Left cardiac atrium (tissue), 4 donors: ENCODE measurements around the gene RGL2. TPM values are rescaled to one million over a fixed set of nuclear protein-coding genes. Genes with fewer than 3 reads are reported as not detected.
"Not testable (repeated sequence)": the region's sequence is repeated elsewhere in the genome, so short reads cannot be mapped to it uniquely, and the experiment has no call there.

Source experiments
- ATAC-seq, 2 donors: fragments of 200-7000 bp; cut with Tn5 transposase; one replicate each; pipeline ENCODE4 v1.9.1; 2020; ENCODE audit warnings: mild to moderate bottlenecking in 2 of 2, moderate library complexity in 2 of 2
- DNase-seq: peaks from one replicate; pipeline ENCODE4 v3.0.0-alpha.2; 2020
- intact Hi-C, 2 donors: fragments of 100-400 bp; cut with DNase I; formaldehyde crosslinking; loops; one replicate each; pipeline versions ENCODE4 v1.14.1 to v1.15.1; 2022 to 2023
- long read RNA-seq: library from polyadenylated mRNA; unstranded; transcript quantifications from one replicate; pipeline ENCODE4 v2.0.0, GENCODE V29; 2021
- total RNA-seq, 2 donors: library from RNA; stranded (reverse); fragmentation: NEBNext Ultra II Directional; extraction: Animal tissue kit (Norgen Biotek cat#: 25700); gene quantifications; one replicate each; pipeline ENCODE4 v1.2.1, GENCODE V29; 2021
- donor health status: DM: no; HTN: yes; CAD: no.
- donor health status: DM: no; HTN: yes; CAD: no; lungs with severe emphysema.
- donor health status: DM: yes; HTN: yes; CAD: no.
- donor health status: Dilated cardiomyopathy.

Gene RGL2, protein sequence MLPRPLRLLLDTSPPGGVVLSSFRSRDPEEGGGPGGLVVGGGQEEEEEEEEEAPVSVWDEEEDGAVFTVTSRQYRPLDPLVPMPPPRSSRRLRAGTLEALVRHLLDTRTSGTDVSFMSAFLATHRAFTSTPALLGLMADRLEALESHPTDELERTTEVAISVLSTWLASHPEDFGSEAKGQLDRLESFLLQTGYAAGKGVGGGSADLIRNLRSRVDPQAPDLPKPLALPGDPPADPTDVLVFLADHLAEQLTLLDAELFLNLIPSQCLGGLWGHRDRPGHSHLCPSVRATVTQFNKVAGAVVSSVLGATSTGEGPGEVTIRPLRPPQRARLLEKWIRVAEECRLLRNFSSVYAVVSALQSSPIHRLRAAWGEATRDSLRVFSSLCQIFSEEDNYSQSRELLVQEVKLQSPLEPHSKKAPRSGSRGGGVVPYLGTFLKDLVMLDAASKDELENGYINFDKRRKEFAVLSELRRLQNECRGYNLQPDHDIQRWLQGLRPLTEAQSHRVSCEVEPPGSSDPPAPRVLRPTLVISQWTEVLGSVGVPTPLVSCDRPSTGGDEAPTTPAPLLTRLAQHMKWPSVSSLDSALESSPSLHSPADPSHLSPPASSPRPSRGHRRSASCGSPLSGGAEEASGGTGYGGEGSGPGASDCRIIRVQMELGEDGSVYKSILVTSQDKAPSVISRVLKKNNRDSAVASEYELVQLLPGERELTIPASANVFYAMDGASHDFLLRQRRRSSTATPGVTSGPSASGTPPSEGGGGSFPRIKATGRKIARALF
- 10 to 100 TPM; 48.5 to 54.3 TPM for total RNA-seq
- long read RNA-seq, transcript RGL2-247 (18 exons, 3,278 nt): major isoform, 19 of 77 reads
- long read RNA-seq, transcript RGL2-238 (17 exons, 2,687 nt): minor isoform, 7 of 77 reads
- long read RNA-seq, partial matches to known transcripts: 27 of 77 reads
- long read RNA-seq, other reads (novel, unspliced or antisense): 24 of 77 reads

DNA sequence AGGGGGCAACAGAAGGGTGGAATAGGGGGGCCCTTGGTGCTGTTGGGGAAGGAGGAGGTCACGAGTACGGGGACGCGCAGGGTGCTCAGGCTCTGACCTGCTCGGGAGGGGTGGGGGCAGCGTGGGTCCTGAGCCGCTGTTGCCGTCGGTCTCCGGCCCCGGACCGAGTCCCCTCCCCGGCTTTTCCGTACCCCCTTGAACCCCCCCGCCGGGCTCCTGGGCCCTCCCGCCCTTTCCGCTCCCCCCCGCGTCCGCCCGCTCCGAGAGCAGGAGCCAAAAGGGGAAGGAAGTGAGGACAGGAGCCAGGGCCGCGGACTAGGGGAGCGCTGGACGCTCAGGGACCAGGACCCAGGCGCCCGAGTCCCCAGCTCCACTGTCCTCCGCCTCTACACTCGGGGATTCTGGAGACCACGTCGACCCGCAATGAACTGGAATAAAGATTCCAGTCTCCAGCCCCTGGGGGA, at the start of gene RGL2:
TSS of gene RGL2 (minus strand) at position 170 of the 464 bp plus-strand sequence. CDS start 332 bp downstream, outside the sequence.
- intact Hi-C loops: no loop called here
- DNase-seq (peak; percentile 91), ATAC-seq (peak; percentile 77 to 81)

DNA sequence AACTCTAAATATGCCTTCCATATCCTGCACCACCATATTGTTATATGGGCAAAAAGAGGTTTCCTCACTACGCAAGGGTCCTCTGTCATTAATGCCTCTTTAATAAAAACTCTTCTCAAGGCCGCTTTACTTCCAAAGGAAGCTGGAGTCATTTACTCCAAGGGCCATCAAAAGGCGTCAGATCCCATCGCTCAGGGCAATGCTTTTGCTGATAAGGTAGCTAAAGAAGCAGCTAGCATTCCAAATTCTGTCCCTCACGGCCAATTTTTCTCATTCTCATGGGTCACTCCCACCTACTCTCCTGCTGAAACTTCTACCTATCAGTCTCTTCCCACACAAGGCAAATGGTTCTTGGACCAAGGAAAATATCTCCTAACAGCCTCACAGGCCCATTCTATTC, 49.1 kb upstream of the RGL2 start:
- ATAC-seq (no peak), DNase-seq (no peak)
- intact Hi-C loops: no loop called here

DNA sequence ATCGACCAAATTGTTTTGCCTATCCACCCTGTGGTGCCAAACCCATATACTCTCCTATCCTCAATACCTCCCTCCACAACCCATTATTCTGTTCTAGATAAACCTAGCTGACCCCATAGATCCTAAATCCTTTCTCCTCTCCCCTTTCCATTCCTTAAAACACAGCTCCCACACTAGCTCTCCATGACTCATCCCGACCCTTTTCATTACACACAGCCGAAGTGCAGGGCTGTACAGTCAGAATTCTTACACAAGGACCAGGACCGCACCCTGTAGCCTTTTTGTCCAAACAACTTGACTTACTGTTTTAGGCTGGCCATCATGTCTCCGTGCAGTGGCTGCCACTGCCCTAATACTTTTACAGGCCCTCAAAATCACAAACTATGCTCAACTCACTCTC, 48.2 kb upstream of the RGL2 start:
- ATAC-seq, DNase-seq, intact Hi-C loops: not testable (repeated sequence)

DNA sequence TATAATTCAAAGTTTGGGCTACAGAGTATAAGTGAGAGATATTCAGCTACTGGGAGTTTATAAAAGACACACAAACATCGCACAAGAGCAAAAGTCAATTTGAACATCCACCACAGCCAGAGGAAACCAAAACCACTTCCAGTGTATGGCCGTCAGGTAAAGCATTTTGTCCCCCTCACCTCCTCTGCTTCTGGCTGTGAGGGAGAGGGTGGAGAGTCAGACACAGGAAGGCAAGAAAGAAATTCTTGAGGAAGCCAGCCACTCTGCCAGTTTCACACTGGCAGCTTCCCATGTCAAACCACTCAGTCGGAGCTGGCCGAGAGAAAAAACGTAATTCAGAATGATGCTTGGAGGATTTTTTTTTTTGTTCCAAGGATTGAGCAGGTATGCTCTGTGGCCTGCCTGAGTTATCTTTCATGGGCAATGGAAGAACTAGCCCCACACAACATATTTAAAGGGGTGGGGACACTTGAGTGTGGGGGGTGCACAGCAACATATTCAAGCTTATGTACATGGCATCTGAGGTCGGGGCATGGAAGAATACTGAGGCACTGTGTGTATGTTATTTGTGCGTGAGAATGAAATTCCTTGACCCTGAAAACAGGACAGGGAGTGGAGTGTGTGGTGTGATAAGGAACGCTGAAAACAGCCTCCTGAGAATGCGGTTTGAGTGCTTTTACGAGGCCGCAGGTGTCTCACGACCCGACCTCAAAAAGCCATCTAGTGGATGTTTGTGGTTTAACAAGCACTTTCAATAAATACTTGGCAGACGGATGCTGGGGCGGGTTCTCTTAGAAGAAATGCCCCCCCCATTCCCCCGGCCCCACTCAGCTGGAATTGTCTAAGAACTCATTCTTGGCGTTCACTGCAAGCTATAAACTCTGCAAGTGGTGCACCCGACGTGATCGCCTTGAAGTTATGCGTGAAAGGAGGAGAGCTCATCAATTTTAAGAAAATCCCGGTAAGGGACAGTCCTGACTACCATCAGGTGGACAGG, 46.3 kb upstream of the RGL2 start:
- ATAC-seq (peak; percentile 54 to 78), DNase-seq (peak; percentile 71)
- intact Hi-C loops: no loop called here

DNA sequence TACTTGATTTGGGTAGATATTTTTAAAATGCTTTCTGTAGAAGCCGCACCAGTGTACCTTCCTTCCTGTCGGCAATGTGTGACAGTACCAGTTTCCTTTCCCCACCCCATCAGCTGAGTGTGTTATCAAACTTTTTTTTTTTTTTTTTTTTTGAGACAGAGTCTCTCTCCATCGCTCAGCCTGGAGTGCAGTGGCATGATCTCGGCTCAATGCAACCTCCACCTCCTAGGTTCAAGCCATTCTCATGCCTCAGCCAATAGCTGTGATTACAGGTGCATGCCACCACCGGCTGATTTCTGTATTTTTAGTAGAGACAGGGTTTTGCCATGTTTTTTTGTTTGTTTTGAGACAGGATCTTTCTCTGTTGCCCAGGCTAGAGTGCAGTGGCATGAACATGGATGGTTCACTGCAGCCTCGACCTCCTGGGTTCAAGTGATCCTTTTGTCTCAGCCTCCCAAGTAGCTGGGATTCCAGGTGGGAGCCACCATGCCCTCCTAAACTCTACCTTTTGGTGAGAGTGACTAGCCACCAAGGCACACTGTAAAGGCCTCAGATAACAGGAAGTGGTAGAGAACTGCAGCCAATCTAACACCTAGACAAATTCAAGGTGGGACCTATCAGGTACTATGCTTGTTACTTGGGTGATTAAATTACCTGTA, 45.3 kb upstream of the RGL2 start:
- intact Hi-C loops: no loop called here

DNA sequence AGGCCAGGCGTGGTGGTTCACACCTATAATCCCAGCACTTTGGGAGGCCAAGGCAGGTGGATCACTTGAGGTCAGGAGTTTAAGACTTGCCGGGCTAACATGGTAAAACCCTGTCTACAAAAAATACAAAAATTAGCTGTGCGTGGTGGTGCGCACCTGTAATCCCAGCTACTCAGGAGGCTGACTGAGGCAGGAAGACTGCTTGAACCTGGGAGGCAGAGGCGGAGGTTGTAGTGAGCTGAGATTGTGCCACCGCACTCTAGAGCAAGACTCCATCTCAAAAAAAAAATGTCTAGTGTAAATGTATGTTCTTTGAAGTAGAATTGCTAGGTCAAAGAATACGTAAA, 44.8 kb upstream of the RGL2 start:
- ATAC-seq, DNase-seq, intact Hi-C loops: not testable (repeated sequence)

More for the DNA sequence above, 45.3 kb upstream of the RGL2 start:
- no peak for DNase-seq
- peak; percentile 46 to 81 for ATAC-seq

DNA sequence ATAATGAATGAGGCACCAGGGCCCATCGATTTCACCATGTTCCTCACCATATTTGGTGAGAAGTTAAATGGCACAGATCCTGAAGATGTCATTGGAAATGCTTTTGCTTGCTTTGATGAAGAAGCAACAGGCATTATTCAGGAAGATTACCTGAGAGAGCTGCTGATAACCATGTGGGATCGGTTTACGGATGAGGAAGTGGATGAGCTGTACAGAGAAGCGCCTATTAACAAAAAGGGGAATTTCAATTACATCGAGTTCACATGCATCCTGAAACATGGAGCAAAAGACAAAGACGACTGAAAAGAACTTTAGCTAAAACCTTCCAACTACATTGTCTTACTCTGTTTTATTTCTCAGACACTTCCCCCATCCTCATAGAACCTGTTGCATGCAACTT, 40.5 kb upstream of the RGL2 start:
- ATAC-seq (no peak), DNase-seq (no peak)
- intact Hi-C loops: no loop called here

DNA sequence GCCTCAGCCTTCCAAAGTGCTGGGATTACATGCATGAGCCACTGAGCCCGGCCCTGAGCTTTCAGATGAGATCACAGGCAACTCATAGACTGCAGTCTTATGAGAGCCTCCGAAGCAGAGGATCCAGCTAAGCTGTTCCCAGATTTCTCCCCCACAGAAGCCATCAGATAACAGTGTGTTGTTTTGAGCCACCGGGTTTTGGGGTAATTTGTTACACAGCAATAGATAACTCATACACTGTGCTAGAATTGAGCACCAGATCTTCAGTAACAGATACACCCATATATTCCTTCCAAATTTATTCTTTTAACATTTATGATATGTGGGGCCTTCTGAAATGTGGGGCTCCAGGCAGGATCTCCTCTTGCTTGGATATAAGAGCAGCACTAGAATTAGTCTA, 37.8 kb upstream of the RGL2 start:
- intact Hi-C loops: no loop called here
- DNase-seq: no peak
- ATAC-seq: no peak

DNA sequence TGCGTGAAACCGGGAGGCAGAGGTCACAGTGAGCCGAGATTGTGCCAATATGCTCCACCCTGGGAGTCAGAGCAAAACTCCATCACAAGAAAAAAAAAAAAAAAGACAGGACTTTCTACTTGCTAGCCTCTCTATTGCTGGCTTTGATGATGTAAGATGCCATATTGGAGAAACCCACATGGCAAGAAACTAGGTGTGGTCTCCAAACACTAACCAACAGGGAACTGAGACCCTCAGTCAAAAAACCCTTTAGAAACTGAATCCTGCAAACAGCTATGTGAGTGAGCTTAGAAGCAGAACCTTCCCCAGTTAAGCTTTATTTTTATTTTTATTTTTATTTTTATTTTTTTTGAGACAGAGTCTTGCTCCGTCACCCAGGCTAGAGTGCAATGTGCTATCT, 37.2 kb upstream of the RGL2 start:
- intact Hi-C loops: no loop called here
- ATAC-seq (no peak), DNase-seq (no peak)

DNA sequence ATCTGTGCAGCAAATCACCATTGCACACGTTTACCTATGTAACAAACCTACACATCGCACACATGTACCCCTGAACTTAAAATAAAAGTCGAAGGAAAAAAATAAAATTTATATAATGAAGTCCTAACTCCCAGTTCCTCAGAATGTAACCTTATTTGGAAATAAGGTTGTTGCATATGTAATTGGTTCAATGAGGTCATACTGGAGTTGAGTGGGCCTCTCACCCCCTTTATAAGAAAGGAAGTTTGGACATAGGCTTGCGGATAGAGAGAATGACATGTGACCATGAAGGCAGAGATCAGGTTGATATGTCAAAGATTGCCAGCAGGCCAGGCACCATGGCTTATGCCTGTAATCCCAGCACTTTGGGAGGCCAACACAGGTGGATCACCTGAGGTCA, 34.9 kb upstream of the RGL2 start:
- DNase-seq: no peak
- intact Hi-C loops: no loop called here
- no peak for ATAC-seq

DNA sequence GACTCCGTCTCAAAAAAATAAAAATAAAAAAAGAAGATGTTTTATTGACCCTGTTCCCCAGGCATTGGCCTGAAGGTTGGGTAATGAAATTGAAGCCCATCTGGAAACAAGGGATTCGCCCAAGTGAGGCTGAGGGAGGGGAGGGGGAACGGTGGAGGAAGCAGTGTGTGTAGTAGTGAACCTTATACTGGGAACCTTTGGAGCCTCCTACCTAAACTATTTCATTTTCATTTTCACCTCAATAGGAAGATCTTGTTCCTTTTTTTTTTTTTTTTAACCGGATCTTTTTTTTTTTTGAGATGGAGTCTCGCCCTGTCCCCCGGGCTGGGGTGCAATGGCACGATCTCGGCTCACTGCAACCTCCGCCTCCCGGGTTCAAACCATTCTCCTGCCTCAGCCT, 32.0 kb upstream of the RGL2 start:
- no peak for ATAC-seq
- intact Hi-C loops: no loop called here
- no peak for DNase-seq

DNA sequence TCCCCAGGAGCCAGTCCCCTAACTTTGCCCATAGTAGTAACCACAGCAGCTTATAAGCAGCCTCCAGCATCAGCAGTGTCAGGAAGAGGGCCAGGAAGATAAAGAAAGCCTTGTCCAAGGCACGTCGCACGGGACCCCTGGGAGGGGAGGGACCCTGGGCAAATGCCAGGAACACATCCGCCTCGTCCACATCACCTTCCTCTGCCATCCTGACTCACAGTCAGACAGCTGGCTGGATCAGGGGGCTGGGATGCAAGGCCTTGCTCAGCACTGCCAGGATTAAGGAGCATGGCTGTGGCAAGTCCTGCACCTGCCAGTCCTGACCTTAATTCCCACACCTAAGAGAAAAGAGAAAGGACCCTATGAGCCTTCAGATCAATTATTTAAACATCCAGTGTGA, 30.3 kb upstream of the RGL2 start:
- intact Hi-C loops: no loop called here
- DNase-seq (no peak), ATAC-seq (no peak)

DNA sequence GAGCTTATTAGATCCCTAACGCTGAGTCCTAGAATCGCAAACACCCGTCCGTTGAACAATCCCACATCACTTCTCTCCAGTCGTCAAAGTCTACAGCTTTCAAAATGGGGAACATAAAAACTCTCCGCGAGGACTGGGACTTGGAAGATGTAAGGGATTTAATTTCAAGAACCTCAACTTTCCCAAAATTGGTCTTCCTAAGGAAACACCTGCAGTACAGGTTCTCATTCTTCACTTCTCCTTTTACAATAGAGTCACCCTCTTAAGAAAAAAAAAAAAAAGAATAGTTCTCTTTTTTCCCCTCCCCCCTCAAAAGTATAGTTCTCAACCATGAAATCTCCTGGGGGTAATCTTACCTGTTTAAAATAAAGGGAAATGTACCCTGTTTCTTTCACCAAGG, 25.4 kb upstream of the RGL2 start:
- intact Hi-C loops: no loop called here
- DNase-seq (no peak), ATAC-seq (no peak)

DNA sequence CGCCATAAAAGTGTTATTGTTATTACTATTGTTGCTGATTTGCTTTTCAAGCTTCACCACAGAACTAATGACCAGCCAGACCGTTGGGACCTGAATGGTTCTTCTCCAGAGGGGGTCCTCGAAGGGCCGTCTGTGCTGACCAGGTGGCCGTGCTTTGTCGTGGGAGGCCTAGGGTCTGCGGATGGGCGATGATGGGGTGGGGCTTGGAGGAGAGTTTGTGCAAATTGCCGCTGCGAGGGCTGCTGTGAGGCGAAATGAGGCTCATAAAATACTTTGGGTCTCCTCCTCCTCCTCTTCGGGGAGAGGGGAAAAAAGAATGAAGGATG, 24.8 kb upstream of the RGL2 start:
- no peak for DNase-seq
- no peak for ATAC-seq
- intact Hi-C loops: no loop called here

DNA sequence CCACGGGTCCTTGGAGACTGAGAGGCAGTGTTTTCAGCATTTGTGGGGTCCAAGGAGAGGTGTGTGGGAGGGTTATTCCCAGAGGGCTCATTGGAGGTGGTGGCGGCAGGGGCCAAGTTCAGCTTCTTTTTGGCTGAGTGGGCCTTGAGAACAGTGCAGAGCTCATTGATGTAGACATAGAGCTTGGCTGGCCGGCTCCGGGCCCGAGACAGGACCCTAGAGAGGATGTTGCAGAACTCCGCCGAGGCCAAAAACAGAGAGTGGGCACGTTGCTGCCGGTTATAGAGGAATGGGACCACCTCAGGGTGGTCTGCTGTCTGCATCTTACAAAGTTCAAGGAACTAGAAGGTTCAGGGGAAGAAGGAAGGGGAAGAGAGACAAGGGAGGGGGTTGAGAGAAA, 22.5 kb upstream of the RGL2 start:
- ATAC-seq (no peak), DNase-seq (no peak)
- intact Hi-C loops: no loop called here

DNA sequence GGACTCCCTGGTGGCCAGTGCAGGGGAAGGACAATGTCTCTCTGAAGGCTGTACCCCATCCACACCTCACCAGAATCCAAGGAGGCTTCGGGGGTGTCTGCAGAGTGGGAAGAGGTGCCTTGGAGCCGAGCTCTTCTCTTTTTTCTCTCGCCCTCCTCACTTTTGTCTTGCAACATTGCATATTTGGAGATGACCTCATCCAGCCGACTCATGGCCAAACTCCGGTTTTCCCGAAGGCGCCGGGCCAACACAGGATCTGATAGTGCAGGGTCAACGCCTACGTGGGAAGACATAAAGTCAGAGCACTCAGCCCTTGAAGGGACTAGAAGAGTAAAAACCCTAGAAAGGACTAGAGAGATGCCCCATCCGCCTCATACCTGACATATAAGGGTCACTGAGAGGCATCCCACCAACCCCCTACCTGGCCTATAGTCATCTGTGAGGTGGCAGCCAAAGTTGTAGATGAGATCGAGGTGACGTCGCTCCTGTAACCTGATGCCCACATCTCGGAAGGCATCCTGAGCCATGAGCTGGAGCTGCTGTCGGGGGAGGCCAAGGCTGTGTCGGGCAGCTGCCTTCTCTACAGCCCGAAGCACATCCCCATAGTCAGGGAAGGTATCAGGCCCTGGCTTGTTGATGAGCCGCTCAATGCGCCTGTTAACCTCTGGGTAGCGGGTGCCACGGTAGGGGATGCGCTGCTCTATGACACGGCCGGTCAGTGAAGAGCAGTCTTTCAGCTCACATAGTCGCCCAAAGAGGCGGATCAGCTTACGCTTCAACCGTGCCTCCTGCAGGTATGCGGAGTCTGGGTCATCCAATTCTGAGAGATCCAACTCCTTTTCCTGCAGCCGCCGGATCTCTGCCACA, 21.8 kb upstream of the RGL2 start:
- no peak for ATAC-seq
- DNase-seq: peak; percentile 88
- intact Hi-C loops: no loop called here

DNA sequence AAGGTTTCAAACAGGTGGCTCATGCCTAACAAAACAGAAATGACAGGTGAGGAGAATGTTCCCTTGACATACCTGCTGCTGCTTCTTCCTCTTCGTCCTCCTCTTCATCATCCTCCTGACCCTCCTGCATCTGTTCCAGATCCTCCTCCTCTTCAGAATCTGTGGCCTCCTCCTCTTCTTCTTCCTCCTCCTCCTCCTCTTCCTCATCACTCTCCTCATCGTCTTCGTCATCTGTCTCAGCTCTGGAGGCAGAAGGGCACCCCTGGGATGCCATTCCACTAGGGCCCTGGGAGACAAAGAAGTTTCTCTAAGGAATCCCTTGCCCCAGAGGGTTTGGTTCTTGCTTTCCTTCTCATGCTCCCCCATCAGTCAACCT, 21.2 kb upstream of the RGL2 start:
- DNase-seq: no peak
- no peak for ATAC-seq
- intact Hi-C loops: no loop called here
